A549 (cell line): Measurements from ENCODE around the gene FER1L5.

Experiments
- BHLHE40 ChIP-seq: IDR thresholded peaks from 2 replicates; pipeline ENCODE4 v1.6.1; 2012; ENCODE audit warnings: low read depth, low read length, inconsistent platforms
- CTCF ChIP-seq: fragments of >200 bp; sonication (Bioruptor Twin); formaldehyde crosslinking; IDR thresholded peaks from 3 replicates; pipeline ENCODE4 v1.5.1; 2016
- JUN ChIP-seq, 2 experiments: fragments of >200 bp; sonication (Bioruptor Twin); formaldehyde crosslinking; IDR thresholded peaks; 2 replicates in 1 of 2; 3 replicates in 1 of 2; pipeline ENCODE4 v1.6.1; 2016 to 2017
- REST ChIP-seq: fragments of 200-600 bp; sonication (generic); IDR thresholded peaks from 2 replicates; pipeline ENCODE4 v1.6.1; 2016; ENCODE audit warnings: antibody characterized with exemption, mild to moderate bottlenecking, moderate library complexity
- SREBF2 ChIP-seq: fragments of 450-650 bp; IDR thresholded peaks from 2 replicates; pipeline ENCODE4 v1.6.1; 2014; ENCODE audit warnings: mild to moderate bottlenecking, moderate library complexity
- ZNF302 ChIP-seq: fragments of 250-450 bp; sonication (Bioruptor Pico); IDR thresholded peaks from 2 replicates; pipeline ENCODE4 v1.9.0; 2021; ENCODE audit warnings: inconsistent platforms, mild to moderate bottlenecking, moderate library complexity

- no peak for TF ChIP-seq BHLHE40
- no peak for TF ChIP-seq CTCF
- TF ChIP-seq REST = no peak
- no peak for TF ChIP-seq ZNF302 (CRISPR knock-in tag)
- TF ChIP-seq JUN (IDR thresholded peaks at IDR 0.05) = no peak
- no peak for TF ChIP-seq SREBF2
Measured at GRCh38 chr2:96616535-96616934, 26.0 kb upstream of the FER1L5 start.
